ENCODE data around the gene LRRC23.

The LRRC23 gene

GRCh38 chr12:6941782-6942181 is 37.2 kb downstream of the LRRC23 start:
- in situ Hi-C loops (cut with HindIII; ENCODE audit: low sequenced_read_pairs): no loop called here
- no peak overlapping the region for H3K4me3 ChIP-seq (ENCODE audit: low read depth, low read length)
- TF ChIP-seq, protein P1, sequence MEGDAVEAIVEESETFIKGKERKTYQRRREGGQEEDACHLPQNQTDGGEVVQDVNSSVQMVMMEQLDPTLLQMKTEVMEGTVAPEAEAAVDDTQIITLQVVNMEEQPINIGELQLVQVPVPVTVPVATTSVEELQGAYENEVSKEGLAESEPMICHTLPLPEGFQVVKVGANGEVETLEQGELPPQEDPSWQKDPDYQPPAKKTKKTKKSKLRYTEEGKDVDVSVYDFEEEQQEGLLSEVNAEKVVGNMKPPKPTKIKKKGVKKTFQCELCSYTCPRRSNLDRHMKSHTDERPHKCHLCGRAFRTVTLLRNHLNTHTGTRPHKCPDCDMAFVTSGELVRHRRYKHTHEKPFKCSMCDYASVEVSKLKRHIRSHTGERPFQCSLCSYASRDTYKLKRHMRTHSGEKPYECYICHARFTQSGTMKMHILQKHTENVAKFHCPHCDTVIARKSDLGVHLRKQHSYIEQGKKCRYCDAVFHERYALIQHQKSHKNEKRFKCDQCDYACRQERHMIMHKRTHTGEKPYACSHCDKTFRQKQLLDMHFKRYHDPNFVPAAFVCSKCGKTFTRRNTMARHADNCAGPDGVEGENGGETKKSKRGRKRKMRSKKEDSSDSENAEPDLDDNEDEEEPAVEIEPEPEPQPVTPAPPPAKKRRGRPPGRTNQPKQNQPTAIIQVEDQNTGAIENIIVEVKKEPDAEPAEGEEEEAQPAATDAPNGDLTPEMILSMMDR (IDR thresholded peaks at IDR 0.05; ENCODE audit: low read depth, low read length, missing control alignments): no peak
- no peak for DNase-seq (ENCODE audit: low read depth)

DNA sequence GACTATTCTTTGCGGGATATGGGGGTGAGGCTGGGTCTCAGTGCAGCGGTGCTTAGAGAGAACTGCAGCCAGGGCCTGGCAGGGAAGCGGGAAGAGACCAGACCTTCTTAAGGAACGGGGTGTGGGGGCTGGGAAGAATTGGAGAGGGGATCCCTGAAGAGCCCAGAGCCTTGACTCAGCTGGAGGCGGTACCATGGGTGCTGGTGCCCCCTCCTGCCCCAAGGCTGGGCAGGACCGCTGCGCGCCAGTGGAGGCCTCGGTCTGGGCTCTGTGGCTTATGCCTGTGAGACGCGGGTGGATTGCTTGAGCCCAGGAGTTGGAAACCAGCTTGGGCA is 37.7 kb downstream of the LRRC23 start:
- H3K4me3 ChIP-seq (ENCODE audit: low read depth, low read length): no peak overlapping the region
- no peak for DNase-seq (ENCODE audit: low read depth)
- in situ Hi-C loops (cut with HindIII; ENCODE audit: low sequenced_read_pairs): no loop called here
- TF ChIP-seq, protein P1 (IDR thresholded peaks at IDR 0.05; ENCODE audit: low read depth, low read length, missing control alignments): no peak

GRCh38 chr12:6943389-6943721 is 38.7 kb downstream of the LRRC23 start:
- TF ChIP-seq, protein P1 (IDR thresholded peaks at IDR 0.05; ENCODE audit: low read depth, low read length, missing control alignments): no peak
- peak; percentile 87 for DNase-seq (ENCODE audit: low read depth)
- H3K4me3 ChIP-seq (ENCODE audit: low read depth, low read length): peak overlapping the region; percentile 69
- in situ Hi-C loops (cut with HindIII; ENCODE audit: low sequenced_read_pairs): no loop called here

DNA sequence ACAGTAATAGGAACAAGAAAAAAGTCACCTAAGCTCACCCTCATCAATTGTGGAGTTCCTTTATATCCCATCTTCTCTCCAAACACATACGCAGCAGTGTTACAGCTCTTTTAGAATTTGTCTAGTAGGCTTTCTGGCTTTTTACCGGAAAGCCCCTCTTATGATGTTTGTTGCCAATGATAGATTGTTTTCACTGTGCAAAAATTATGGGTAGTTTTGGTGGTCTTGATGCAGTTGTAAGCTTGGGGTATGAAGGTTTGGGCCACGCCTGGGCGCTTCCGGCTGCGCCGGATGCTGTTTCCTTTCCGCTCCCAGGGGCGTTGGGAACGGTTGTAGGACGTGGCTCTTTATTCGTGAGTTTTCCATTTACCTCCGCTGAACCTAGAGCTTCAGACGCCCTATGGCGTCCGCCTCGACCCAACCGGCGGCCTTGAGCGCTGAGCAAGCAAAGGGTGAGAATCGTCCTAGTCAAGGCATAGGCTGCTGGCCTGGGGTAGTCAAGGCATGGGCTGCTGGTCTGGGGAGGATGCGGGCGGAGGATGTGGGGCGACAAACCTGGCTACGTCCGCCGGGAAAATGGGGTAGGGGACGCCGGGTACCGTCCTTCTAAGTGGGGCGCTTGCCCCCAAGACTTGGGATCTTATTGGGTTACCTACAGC is 39.2 kb downstream of the LRRC23 start, which contains the start of the genes C12orf57 and RNU7-1:
TSS of gene C12orf57 (plus strand) at position 301 of the 659 bp plus-strand sequence. CDS start at position 401, 100 bp downstream.
TSS of gene RNU7-1 (plus strand) at position 95 of the 659 bp plus-strand sequence.
- in situ Hi-C loops (cut with HindIII; ENCODE audit: low sequenced_read_pairs): no loop called here

GRCh38 chr12:6944381-6945186 is 40.0 kb downstream of the LRRC23 start:
- in situ Hi-C loops (cut with HindIII; ENCODE audit: low sequenced_read_pairs): no loop called here
- DNase-seq (ENCODE audit: low read depth): peak; percentile 85
- TF ChIP-seq, protein P1 (IDR thresholded peaks at IDR 0.05; ENCODE audit: low read depth, low read length, missing control alignments): peak; percentile 77
- peak overlapping the region; percentile 69 for H3K4me3 ChIP-seq (ENCODE audit: low read depth, low read length)

More for the DNA sequence above, 39.2 kb downstream of the LRRC23 start, which contains the start of the genes C12orf57 and RNU7-1:
- TF ChIP-seq, protein P1 (IDR thresholded peaks at IDR 0.05; ENCODE audit: low read depth, low read length, missing control alignments): no peak
- DNase-seq (ENCODE audit: low read depth): peak; percentile 76
- H3K4me3 ChIP-seq (ENCODE audit: low read depth, low read length): peak within 1 kb of the TSS; percentile 69

GRCh38 chr12:6945613-6946012 is 41.0 kb downstream of the LRRC23 start:
- in situ Hi-C loops (cut with HindIII; ENCODE audit: low sequenced_read_pairs): no loop called here
- TF ChIP-seq, protein P1 (IDR thresholded peaks at IDR 0.05; ENCODE audit: low read depth, low read length, missing control alignments): no peak
- no peak for DNase-seq (ENCODE audit: low read depth)
- H3K4me3 ChIP-seq (ENCODE audit: low read depth, low read length): no peak overlapping the region
